Stimulated activated CD8-positive, alpha-beta memory T cell treated with anti-CD3 and anti-CD28 coated beads, Interleukin-12 subunit alpha, Interleukin-12 subunit beta, amount 100 ng/mL, for 24 hours (primary cell): ENCODE measurements around the gene HOXA5.

ENCODE experiments used
- DNase-seq: peaks from one replicate; pipeline ENCODE4 v3.0.0-alpha.2; 2020; ENCODE audit errors: extremely low read depth

Gene HOXA5

GRCh38 chr7:27143023-27143949, at the start of gene HOXA5:
HOXA5 (minus strand) TSS chr7:27143681; CDS start chr7:27143607, 74 bp downstream.
- DNase-seq: no peak

- DNase-seq: no peak
Observed at GRCh38 chr7:27192546-27193334, 49.3 kb upstream of the HOXA5 start.

- no peak for DNase-seq
Observed at GRCh38 chr7:27191833-27192545, 48.5 kb upstream of the HOXA5 start.

- no peak for DNase-seq
Observed at GRCh38 chr7:27191161-27191731, 47.8 kb upstream of the HOXA5 start.

- DNase-seq: no peak
Observed at GRCh38 chr7:27189997-27190748, 46.7 kb upstream of the HOXA5 start.

GRCh38 chr7:27189295-27189996, 46.0 kb upstream of the HOXA5 start:
- no peak for DNase-seq

GRCh38 chr7:27188386-27189294, 45.2 kb upstream of the HOXA5 start:
- no peak for DNase-seq

GRCh38 chr7:27187475-27188385, 44.2 kb upstream of the HOXA5 start:
- no peak for DNase-seq

- no peak for DNase-seq
Observed at GRCh38 chr7:27186668-27187474, 43.4 kb upstream of the HOXA5 start.

- DNase-seq: no peak
Observed at GRCh38 chr7:27185854-27186667, 42.6 kb upstream of the HOXA5 start.

- DNase-seq: no peak
Observed at GRCh38 chr7:27185013-27185853, 41.8 kb upstream of the HOXA5 start, which contains the start of gene HOXA11. HOXA11 (minus strand) TSS chr7:27185232; CDS start chr7:27185144, 88 bp downstream.

- DNase-seq: no peak
Observed at GRCh38 chr7:27184337-27185012, 41.0 kb upstream of the HOXA5 start.

- DNase-seq: no peak
Observed at GRCh38 chr7:27183682-27184336, 40.3 kb upstream of the HOXA5 start.
